IMR-90 (cell line): ENCODE data around the gene OR1J1. TPM values are rescaled to one million over a fixed set of nuclear protein-coding genes. Genes with fewer than 3 reads are reported as not detected.
A peak's percentile ranks its signal among the peaks of the same experiment; 100 is the strongest.

Experiments used
- ATAC-seq: fragments of 200-7000 bp; cut with Tn5 transposase; 2 replicates; pipeline ENCODE4 v1.9.1; 2020; ENCODE audit warnings: low read depth, mild to moderate bottlenecking, moderate library complexity
- BruUV-seq: library from RNA; stranded (reverse); fragments of 400-500 nt; replicated peaks from 2 replicates; lab custom pipeline; 2021; lab: Mats Ljungman, UMichigan
- CTCF ChIA-PET: fragments of 300-600 bp; formaldehyde crosslinking; extraction: SDS; loops from one replicate; lab custom pipeline; 2021; ENCODE audit warnings: antibody characterized with exemption; lab: Yijun Ruan, JAX
- POLR2A ChIA-PET: fragments of 300-600 bp; sonication (Branson Sonifier 250); formaldehyde crosslinking; loops from one replicate; lab custom pipeline; 2022; ENCODE audit warnings: antibody characterized with exemption; ENCODE audit not compliant: unreplicated experiment; lab: Charles Lee
- DNase-seq: peaks from one replicate; pipeline ENCODE4 v3.0.0; 2013
- H2AFZ ChIP-seq: replicated peaks from 2 replicates; pipeline ENCODE3; 2013; ENCODE audit warnings: low read length, mild to moderate bottlenecking; ENCODE audit not compliant: poor library complexity
- H2AK5ac ChIP-seq: 2 replicates; pipeline ENCODE4 v1.6.1; 2013; ENCODE audit warnings: low read depth, low read length, inconsistent platforms
- H2AK9ac ChIP-seq: replicated peaks from 2 replicates; pipeline ENCODE3; 2013; ENCODE audit warnings: mild to moderate bottlenecking, low read depth, low read length, moderate library complexity; ENCODE audit not compliant: poor library complexity
- H2BK120ac ChIP-seq: 2 replicates; pipeline ENCODE4 v1.6.1; 2013; ENCODE audit warnings: low read depth, low read length, inconsistent platforms
- H2BK15ac ChIP-seq: 3 replicates; pipeline ENCODE4 v1.6.1; 2013; ENCODE audit warnings: low read depth, low read length, inconsistent platforms
- H2BK20ac ChIP-seq: 2 replicates; pipeline ENCODE4 v1.6.1; 2013; ENCODE audit warnings: low read depth, mild to moderate bottlenecking, inconsistent platforms, low read length, moderate library complexity
- H2BK5ac ChIP-seq: 2 replicates; pipeline ENCODE4 v1.6.1; 2013; ENCODE audit warnings: mild to moderate bottlenecking, low read depth, low read length, inconsistent platforms; ENCODE audit not compliant: poor library complexity, severe bottlenecking
- H3K14ac ChIP-seq: replicated peaks from 2 replicates; pipeline ENCODE4 v1.6.1; 2013; ENCODE audit warnings: low read depth, low read length, inconsistent platforms
- H3K18ac ChIP-seq: 2 replicates; pipeline ENCODE4 v1.6.1; 2013; ENCODE audit warnings: low read depth, low read length, control low read depth
- H3K23ac ChIP-seq: 2 replicates; pipeline ENCODE4 v1.6.1; 2013; ENCODE audit warnings: low read depth, low read length, inconsistent platforms
- H3K27ac ChIP-seq: 2 replicates; pipeline ENCODE4 v1.5.1; 2013; ENCODE audit warnings: mild to moderate bottlenecking, control low read depth, low read length; ENCODE audit not compliant: insufficient read depth
- H3K27me3 ChIP-seq: 2 replicates; pipeline ENCODE4 v1.6.1; 2013; ENCODE audit warnings: low read length; ENCODE audit not compliant: control insufficient read depth, insufficient read depth
- H3K36me3 ChIP-seq: 2 replicates; pipeline ENCODE4 v1.6.1; 2013; ENCODE audit warnings: low read length, mixed read lengths; ENCODE audit not compliant: control insufficient read depth, insufficient read depth
- H3K4ac ChIP-seq: 2 replicates; pipeline ENCODE4 v1.6.1; 2013; ENCODE audit warnings: low read depth, low read length, inconsistent platforms
- H3K4me1 ChIP-seq: 2 replicates; pipeline ENCODE4 v1.6.1; 2013; ENCODE audit warnings: low read length, mixed read lengths; ENCODE audit not compliant: control insufficient read depth, insufficient read depth
- H3K4me2 ChIP-seq: 2 replicates; pipeline ENCODE4 v1.6.1; 2013; ENCODE audit warnings: low read depth, mild to moderate bottlenecking, control low read depth, low read length, moderate library complexity
- H3K4me3 ChIP-seq: 2 replicates; pipeline ENCODE4 v1.5.1; 2013; ENCODE audit warnings: low read depth, mild to moderate bottlenecking, control low read depth, low read length, moderate library complexity; ENCODE audit not compliant: insufficient read depth
- H3K56ac ChIP-seq: 2 replicates; pipeline ENCODE4 v1.6.1; 2013; ENCODE audit warnings: low read length, inconsistent platforms; ENCODE audit not compliant: insufficient read depth; ENCODE audit errors: extremely low read depth
- H3K79me1 ChIP-seq, 2 experiments: 2 replicates each; pipeline ENCODE4 v1.6.1; 2013; ENCODE audit warnings: low read length in 2 of 2, inconsistent platforms in 1 of 2, low read depth in 1 of 2
- H3K9ac ChIP-seq: 2 replicates; pipeline ENCODE4 v1.6.1; 2013; ENCODE audit warnings: low read depth, low read length, control low read depth
- H3K9me1 ChIP-seq: 2 replicates; pipeline ENCODE4 v1.6.1; 2013; ENCODE audit warnings: low read length, inconsistent platforms; ENCODE audit not compliant: insufficient read depth
- H3K9me3 ChIP-seq: 2 replicates; pipeline ENCODE4 v1.6.1; 2013; ENCODE audit warnings: low read length; ENCODE audit not compliant: control insufficient read depth, insufficient read depth
- H4K20me1 ChIP-seq: 2 replicates; pipeline ENCODE4 v1.6.1; 2013; ENCODE audit warnings: low read length, inconsistent platforms; ENCODE audit not compliant: insufficient read depth
- H4K5ac ChIP-seq: 2 replicates; pipeline ENCODE4 v1.6.1; 2013; ENCODE audit warnings: mild to moderate bottlenecking, low read depth, low read length, control low read depth
- H4K8ac ChIP-seq, 2 experiments: 2 replicates each; pipeline ENCODE4 v1.6.1; 2013; ENCODE audit warnings: low read depth in 2 of 2, low read length in 2 of 2, control low read depth in 1 of 2, inconsistent platforms in 1 of 2
- H4K91ac ChIP-seq: 2 replicates; pipeline ENCODE4 v1.6.1; 2013; ENCODE audit warnings: low read depth, low read length, inconsistent platforms; ENCODE audit not compliant: insufficient read depth
- BHLHE40 ChIP-seq: fragments of 150-350 bp; IDR thresholded peaks from 2 replicates; pipeline ENCODE4 v1.6.1; 2016; ENCODE audit warnings: mild to moderate bottlenecking, low read depth, low read length
- CEBPB ChIP-seq: IDR thresholded peaks from 2 replicates; pipeline ENCODE4 v1.6.1; 2012; ENCODE audit warnings: low read depth, low read length, improper control_type of control experiment
- CHD1 ChIP-seq: IDR thresholded peaks from 2 replicates; pipeline ENCODE4 v1.6.1; 2012; ENCODE audit warnings: low read depth, low read length, improper control_type of control experiment
- FOS ChIP-seq: fragments of 150-350 bp; IDR thresholded peaks from 2 replicates; pipeline ENCODE4 v1.6.1; 2016; ENCODE audit warnings: low read depth, low read length
- MAFK ChIP-seq: IDR thresholded peaks from 2 replicates; pipeline ENCODE4 v1.6.1; 2012; ENCODE audit warnings: low read depth, low read length, improper control_type of control experiment
- MXI1 ChIP-seq: IDR thresholded peaks from 2 replicates; pipeline ENCODE4 v1.6.1; 2012; ENCODE audit warnings: low read depth, mild to moderate bottlenecking, low read length, moderate library complexity, borderline replicate concordance
- POLR2A ChIP-seq: IDR thresholded peaks from 2 replicates; pipeline ENCODE4 v1.6.1; 2012; ENCODE audit warnings: mild to moderate bottlenecking, low read depth, low read length
- RAD21 ChIP-seq: IDR thresholded peaks from 2 replicates; pipeline ENCODE4 v1.6.1; 2012; ENCODE audit warnings: low read length, improper control_type of control experiment
- RCOR1 ChIP-seq: IDR thresholded peaks from 2 replicates; pipeline ENCODE4 v1.6.1; 2012; ENCODE audit warnings: mild to moderate bottlenecking, low read length, improper control_type of control experiment; ENCODE audit not compliant: insufficient replicate concordance
- RFX5 ChIP-seq: IDR thresholded peaks from 2 replicates; pipeline ENCODE4 v1.8.0; 2012; ENCODE audit warnings: low read depth, mild to moderate bottlenecking, low read length, moderate library complexity
- SMC3 ChIP-seq: fragments of 150-350 bp; IDR thresholded peaks from 2 replicates; pipeline ENCODE4 v1.6.1; 2016; ENCODE audit warnings: low read depth, mild to moderate bottlenecking, antibody characterized with exemption, low read length, moderate library complexity
- WGBS, 2 experiments: methylation state at CpG; one replicate each; pipeline versions ENCODE4 v1.1.5 to v1.1.7; 2013; ENCODE audit warnings: missing lambda C conversion rate in 2 of 2; ENCODE audit not compliant: insufficient read length in 1 of 2; ENCODE audit errors: extremely low coverage in 2 of 2; 5-methylcytosine and 5-hydroxymethylcytosine counted together
- dilution Hi-C: fragments of 300-500 bp; cut with HindIII; formaldehyde crosslinking; loops from one replicate; pipeline ENCODE4 v1.14.3; 2018; ENCODE audit warnings: low sequenced_read_pairs; ENCODE audit not compliant: unreplicated experiment
- in situ Hi-C: fragments of 300-500 bp; cut with MboI; formaldehyde crosslinking; loops from 3 replicates; pipeline ENCODE4 v1.14.3; 2019; ENCODE audit warnings: low sequenced_read_pairs, inconsistent platforms, mixed read lengths
- intact Hi-C: fragments of 100-400 bp; cut with micrococcal nuclease; formaldehyde crosslinking; loops from 2 replicates; pipeline ENCODE4 v1.10.0; 2022
- polyA plus RNA-seq, 3 experiments: library from polyadenylated mRNA; depleted of rRNA; stranded (reverse); fragments of >200 nt; gene quantifications; 2 replicates each; pipeline ENCODE4 v1.2.3, GENCODE V29; 2012; ENCODE audit warnings: low replicate concordance in 1 of 3
- total RNA-seq: library from RNA; depleted of rRNA; stranded (reverse); fragments of >200 nt; gene quantifications from 2 replicates; pipeline ENCODE4 v1.2.3, GENCODE V29; 2012
- TF ChIP-seq, protein P1 (sequence below): conservative IDR thresholded peaks from 2 replicates; pipeline ENCODE4 v1.5.1; 2012; ENCODE audit warnings: mild to moderate bottlenecking, low read depth, low read length, improper control_type of control experiment
- TF ChIP-seq, protein P2 (sequence below): fragments of 150-350 bp; IDR thresholded peaks from 2 replicates; pipeline ENCODE4 v1.6.1; 2016; ENCODE audit warnings: low read depth, mild to moderate bottlenecking, low read length, moderate library complexity, borderline replicate concordance

Gene OR1J1
- total and polyA plus RNA-seq, 2 of the 4 experiments (the other 2 are of a cell fraction), result not detected

- no peak overlapping the region for H3K18ac ChIP-seq
- WGBS, 2 experiments, result no CpG with 5 or more reads among the region's 2 CpGs
- no peak overlapping the region for H3K27ac ChIP-seq
- CTCF ChIA-PET, result interaction anchor here (0.7 kb wide), 1 partner anchor 309 kb away, joined by 4 read pairs; no protein-coding TSS in a partner anchor
- ATAC-seq, result peak; percentile 81
- H3K4me3 ChIP-seq, result no peak overlapping the region
- H2AFZ ChIP-seq, result no peak overlapping the region
- intact Hi-C loops, result no loop called here
- H4K20me1 ChIP-seq, result no peaks in the 10 kb centered on the region
- H3K9me1 ChIP-seq, result no peaks in the 10 kb centered on the region
- no peak overlapping the region for H3K9ac ChIP-seq
- H3K27me3 ChIP-seq, result peaks cover 1% of the 10 kb centered on the region; the same call in 1 of the 2 replicates
- H3K4ac ChIP-seq, result no peak overlapping the region
- H3K36me3 ChIP-seq, result no peaks in the 10 kb centered on the region
- DNase-seq, result peak; percentile 33
- peak overlapping the region; percentile 68; the same call in 1 of the 2 replicates for H2BK20ac ChIP-seq
- H2BK15ac ChIP-seq, result 0 out of 3 replicates have a peak overlapping the region, but pooled peaks have one; percentile 15
- H2BK120ac ChIP-seq, result peak overlapping the region; percentile 44; the same call in 1 of the 2 replicates
- peak overlapping the region; percentile 52; the same call in 1 of the 2 replicates for H3K4me2 ChIP-seq
- dilution Hi-C loops, result no loop called here
- TF ChIP-seq FOS, result no peak
- no peak for TF ChIP-seq RFX5
- TF ChIP-seq RAD21, result no peak
- no peak for TF ChIP-seq POLR2A
- no peak for TF ChIP-seq RCOR1
- TF ChIP-seq CEBPB, result no peak
- no peak for TF ChIP-seq CHD1
- TF ChIP-seq MAFK, result no peak
- TF ChIP-seq BHLHE40, result no peak
- no peak for TF ChIP-seq MXI1
- TF ChIP-seq, protein P1, sequence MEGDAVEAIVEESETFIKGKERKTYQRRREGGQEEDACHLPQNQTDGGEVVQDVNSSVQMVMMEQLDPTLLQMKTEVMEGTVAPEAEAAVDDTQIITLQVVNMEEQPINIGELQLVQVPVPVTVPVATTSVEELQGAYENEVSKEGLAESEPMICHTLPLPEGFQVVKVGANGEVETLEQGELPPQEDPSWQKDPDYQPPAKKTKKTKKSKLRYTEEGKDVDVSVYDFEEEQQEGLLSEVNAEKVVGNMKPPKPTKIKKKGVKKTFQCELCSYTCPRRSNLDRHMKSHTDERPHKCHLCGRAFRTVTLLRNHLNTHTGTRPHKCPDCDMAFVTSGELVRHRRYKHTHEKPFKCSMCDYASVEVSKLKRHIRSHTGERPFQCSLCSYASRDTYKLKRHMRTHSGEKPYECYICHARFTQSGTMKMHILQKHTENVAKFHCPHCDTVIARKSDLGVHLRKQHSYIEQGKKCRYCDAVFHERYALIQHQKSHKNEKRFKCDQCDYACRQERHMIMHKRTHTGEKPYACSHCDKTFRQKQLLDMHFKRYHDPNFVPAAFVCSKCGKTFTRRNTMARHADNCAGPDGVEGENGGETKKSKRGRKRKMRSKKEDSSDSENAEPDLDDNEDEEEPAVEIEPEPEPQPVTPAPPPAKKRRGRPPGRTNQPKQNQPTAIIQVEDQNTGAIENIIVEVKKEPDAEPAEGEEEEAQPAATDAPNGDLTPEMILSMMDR, result no peak
- no peak for TF ChIP-seq SMC3
- TF ChIP-seq, protein P2, sequence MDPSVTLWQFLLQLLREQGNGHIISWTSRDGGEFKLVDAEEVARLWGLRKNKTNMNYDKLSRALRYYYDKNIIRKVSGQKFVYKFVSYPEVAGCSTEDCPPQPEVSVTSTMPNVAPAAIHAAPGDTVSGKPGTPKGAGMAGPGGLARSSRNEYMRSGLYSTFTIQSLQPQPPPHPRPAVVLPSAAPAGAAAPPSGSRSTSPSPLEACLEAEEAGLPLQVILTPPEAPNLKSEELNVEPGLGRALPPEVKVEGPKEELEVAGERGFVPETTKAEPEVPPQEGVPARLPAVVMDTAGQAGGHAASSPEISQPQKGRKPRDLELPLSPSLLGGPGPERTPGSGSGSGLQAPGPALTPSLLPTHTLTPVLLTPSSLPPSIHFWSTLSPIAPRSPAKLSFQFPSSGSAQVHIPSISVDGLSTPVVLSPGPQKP, result no peak
- H3K4me1 ChIP-seq, result peaks cover 6% of the 10 kb centered on the region
- no peaks in the 10 kb centered on the region for H3K79me1 ChIP-seq
- no peak overlapping the region for H4K91ac ChIP-seq
- no peak overlapping the region for H3K56ac ChIP-seq
- H3K14ac ChIP-seq, result no peak overlapping the region
- H2AK9ac ChIP-seq, result no peak overlapping the region
- H3K9me3 ChIP-seq, result no peaks in the 10 kb centered on the region
- in situ Hi-C loops, result no loop called here
- H3K23ac ChIP-seq, result no peak overlapping the region
- no peak overlapping the region for H2AK5ac ChIP-seq
- H4K5ac ChIP-seq, result no peak overlapping the region
- POLR2A ChIA-PET, result no interaction called here
- no TSS peak for BruUV-seq
- peak overlapping the region; percentile 60 for H2BK5ac ChIP-seq
- H4K8ac ChIP-seq, result no peak overlapping the region
Observed at GRCh38 chr9:122475717-122476116, 2.0 kb downstream of the OR1J1 start.
